ENCODE measurements around the gene CLDN15.

DNA sequence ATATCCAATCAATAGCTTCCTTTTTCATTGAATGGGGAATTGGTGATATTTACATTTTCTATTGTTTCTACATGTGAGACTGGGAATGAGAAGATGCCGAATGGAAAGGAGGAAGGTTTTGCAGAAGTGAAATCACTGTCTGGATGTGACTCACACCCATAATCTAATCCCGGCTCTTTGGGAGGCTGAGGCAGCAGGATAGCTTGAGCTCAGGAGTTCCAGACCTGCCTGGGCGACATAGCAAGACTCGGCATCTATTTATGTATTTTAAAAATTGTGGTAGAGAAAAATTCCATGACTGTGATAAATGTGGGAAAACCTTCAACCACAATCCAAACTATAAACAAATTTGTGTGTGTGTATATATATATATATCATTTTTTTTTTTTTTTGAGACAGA, 18.2 kb upstream of the CLDN15 start:
- TF ChIP-seq, protein P1, sequence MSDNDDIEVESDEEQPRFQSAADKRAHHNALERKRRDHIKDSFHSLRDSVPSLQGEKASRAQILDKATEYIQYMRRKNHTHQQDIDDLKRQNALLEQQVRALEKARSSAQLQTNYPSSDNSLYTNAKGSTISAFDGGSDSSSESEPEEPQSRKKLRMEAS (CRISPR knock-in tag; IDR thresholded peaks at IDR 0.05) = no peak
- no peak for TF ChIP-seq CTCF (IDR thresholded peaks at IDR 0.05)

Data from WTC11 (cell line).